Tibial nerve (tissue), 4 donors: ENCODE measurements around the gene PCDH9.

Experiments
- EP300 ChIP-seq, 2 donors: sonication (generic); formaldehyde crosslinking; IDR thresholded peaks; one replicate each; pipeline ENCODE4 v1.6.1; 2017; ENCODE audit warnings: antibody characterized with exemption in 2 of 2, mild to moderate bottlenecking in 1 of 2
- POLR2A ChIP-seq, 2 donors: fragments of 450-650 bp; IDR thresholded peaks; one replicate each; pipeline ENCODE4 v1.6.1; 2017; ENCODE audit warnings: antibody characterized with exemption in 2 of 2, mild to moderate bottlenecking in 2 of 2, moderate library complexity in 2 of 2
- TF ChIP-seq, protein P1 (sequence below), 5 experiments: fragments of 200-600 bp in 3 of 5; fragments of 450-650 bp in 2 of 5; sonication (generic) in 3 of 5; IDR thresholded peaks; one replicate each; pipeline ENCODE4 v1.5.1; 2016 to 2019; ENCODE audit warnings: antibody characterized with exemption in 5 of 5, mild to moderate bottlenecking in 3 of 5, moderate library complexity in 2 of 5

DNA sequence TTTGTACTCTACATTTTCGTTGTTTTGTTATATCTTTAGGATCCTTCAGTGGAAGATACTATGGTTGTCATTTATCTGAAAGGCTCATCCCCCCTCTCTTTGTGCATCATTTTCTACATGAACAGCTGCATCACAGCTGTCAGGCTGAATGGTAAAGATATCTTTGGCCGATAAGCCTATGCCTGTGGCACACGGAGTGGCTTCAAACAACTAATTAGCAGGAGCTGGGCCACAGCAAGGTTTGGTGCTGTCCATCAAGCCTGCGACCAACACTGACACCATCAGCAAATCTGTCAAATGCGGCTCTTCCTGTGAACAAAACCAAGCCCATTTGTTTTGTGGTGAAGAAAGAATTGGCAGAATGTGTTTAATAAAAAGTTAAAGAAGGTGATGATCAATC, 334.4 kb downstream of the PCDH9 start:
- TF ChIP-seq, protein P1, sequence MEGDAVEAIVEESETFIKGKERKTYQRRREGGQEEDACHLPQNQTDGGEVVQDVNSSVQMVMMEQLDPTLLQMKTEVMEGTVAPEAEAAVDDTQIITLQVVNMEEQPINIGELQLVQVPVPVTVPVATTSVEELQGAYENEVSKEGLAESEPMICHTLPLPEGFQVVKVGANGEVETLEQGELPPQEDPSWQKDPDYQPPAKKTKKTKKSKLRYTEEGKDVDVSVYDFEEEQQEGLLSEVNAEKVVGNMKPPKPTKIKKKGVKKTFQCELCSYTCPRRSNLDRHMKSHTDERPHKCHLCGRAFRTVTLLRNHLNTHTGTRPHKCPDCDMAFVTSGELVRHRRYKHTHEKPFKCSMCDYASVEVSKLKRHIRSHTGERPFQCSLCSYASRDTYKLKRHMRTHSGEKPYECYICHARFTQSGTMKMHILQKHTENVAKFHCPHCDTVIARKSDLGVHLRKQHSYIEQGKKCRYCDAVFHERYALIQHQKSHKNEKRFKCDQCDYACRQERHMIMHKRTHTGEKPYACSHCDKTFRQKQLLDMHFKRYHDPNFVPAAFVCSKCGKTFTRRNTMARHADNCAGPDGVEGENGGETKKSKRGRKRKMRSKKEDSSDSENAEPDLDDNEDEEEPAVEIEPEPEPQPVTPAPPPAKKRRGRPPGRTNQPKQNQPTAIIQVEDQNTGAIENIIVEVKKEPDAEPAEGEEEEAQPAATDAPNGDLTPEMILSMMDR (IDR thresholded peaks at IDR 0.05) = no peak
- no peak for TF ChIP-seq EP300 (IDR thresholded peaks at IDR 0.05)
- no peak for TF ChIP-seq POLR2A (IDR thresholded peaks at IDR 0.05)
